GM21717 (cell line): ENCODE data around the gene RBM3.

Source experiments
- ATAC-seq: cut with Tn5 transposase; IDR thresholded peaks from one replicate; pipeline ENCODE4 v1.9.1; 2021; ENCODE audit warnings: mild to moderate bottlenecking, moderate library complexity; ENCODE audit not compliant: unreplicated experiment

Gene RBM3

DNA sequence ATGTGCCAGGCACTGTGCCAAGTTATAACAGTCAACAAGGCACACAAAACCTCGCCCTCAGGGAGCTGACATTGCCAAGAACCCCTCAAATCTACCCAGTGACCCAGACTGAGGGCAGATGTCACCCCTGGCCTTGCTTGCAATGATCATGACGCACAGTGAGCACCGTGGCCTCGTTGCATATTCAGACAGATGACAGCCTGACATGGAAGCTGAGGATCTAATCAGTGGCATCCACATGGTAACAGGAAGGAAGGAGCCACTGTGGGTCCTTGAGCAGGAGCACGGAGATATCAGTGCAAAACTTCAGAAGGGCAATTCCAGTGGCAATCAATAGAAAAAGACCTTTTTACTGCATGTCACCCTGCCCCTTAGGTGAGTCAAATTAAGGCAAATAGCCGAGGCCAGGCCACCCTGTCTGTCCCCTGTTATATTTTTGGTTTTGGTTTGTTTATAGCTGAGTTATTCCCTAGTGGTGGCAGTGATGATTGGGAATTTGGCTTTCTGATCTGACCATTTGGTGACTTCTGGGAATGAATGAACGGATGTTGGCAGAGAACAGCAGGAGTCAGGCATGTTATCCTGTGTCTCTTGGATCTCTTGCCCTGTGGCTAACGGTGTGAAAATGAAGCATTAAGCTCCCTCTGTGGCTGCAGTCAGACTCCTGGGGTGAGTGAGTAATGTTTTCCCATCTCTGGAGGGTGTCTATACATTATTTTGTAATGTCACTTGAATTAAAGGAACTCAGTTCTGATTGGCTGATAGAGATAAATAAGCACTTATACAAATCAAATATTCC is 43.5 kb downstream of the RBM3 start:
- ATAC-seq = no peak

DNA sequence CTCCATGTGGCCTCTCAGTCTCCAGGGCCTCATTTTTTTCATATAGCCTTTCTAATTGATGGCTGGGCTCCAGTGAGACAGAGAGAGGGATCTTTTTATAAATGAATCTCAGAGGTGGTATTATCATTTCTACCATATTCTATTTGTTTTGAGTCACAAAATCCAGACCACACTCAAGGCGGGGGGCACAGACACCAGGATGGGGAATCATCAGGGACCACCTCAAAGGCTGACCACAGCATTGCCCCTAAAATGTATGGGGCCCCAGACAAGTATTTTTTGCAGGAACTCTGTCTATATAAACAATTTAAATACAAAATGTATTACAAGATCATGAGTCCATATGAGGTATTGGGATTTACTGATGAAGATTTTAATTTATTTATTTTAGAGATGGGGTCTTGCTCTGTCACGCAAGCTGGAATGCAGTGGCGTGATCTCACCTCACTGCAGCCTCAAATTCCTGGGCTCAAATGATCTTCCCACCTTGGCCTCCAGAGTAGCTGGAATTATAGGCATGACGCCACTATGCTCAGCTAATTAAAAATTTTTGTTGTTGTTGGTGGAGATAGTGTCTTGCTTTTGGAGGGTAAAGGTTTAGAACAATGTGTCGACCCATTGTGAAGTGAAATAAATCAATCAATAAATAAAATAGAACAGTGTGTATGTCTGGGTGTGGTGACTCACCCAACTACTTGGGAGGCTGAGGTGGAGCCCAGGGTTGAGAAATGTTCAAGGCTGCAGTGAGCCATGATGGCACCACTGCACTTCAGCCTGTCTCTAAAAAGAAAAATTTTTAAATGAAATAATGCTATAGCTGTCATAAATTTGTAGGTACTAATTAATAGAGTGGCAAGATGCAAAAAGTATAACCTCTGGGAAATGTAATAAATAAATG is 52.4 kb downstream of the RBM3 start:
- no peak for ATAC-seq
